GM19238 (cell line): ENCODE results near the gene HMBS.
"Not testable (repeated sequence)": the region's sequence is repeated elsewhere in the genome, so short reads cannot be mapped to it uniquely, and the experiment has no call there.

ENCODE experiments used
- DNase-seq: peaks from one replicate; pipeline ENCODE4 v3.0.0; 2011; ENCODE audit warnings: low spot score; ENCODE audit not compliant: insufficient read length

The HMBS gene

GRCh38 chr11:119118227-119118626, 33.5 kb downstream of the HMBS start:
- DNase-seq = no peak

GRCh38 chr11:119118946-119119345, 34.3 kb downstream of the HMBS start:
- DNase-seq = no peak

DNA sequence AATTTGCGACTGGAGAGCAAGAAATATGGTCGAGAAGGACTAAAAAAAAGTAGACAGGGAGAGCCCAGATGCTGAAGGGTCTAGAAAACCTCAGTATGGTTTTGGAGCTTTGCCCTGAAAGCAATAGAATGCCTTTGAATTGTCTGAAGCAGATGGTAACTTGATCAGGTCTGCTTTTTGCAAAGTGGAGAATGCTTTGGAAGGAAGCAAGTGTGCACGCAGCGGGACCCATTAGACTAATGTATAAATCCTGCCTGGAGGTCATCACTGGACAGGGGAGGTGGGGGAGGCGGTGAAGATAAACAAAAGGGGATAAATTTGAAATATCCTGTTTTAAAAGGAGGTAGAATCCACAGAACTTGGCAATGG, 35.9 kb downstream of the HMBS start:
- DNase-seq = no peak

DNA sequence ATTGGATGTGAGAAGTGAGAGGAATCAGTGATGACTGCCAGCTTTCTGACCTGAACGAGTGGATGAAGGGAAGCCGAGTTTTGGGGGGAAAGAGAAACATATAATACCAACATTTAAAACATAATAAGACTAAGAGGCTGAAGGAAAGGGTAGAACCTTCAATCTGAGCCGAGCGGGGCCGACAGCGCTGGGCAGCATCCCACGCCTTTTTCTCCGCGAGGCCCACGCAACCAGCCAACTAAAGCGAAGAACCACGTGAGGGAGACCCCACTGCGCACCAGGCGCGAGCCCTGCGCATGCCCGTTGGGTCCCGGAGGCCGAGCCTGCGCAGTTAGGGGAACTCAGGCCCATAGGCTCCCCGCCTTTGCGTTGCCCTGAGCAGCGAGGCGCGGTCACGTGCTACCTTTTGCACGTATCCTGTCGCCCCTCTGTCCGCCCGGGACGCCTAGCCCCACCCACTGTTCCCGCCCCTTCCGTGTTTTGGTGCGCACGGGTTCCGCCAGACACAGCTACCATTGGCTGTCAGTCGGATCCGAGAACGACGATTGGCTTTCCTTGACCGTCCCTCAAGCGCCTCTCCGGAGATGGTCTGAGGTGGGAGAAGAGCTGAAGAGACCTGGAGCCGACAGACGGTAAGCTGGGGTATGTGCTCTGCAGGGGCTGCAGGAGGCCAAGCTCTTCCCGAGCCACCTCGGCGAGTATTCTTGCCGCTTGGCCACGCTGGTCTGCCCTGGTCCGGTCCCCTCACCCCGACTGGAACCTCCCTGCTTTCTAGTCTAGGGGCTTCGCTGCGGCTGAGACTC, 36.5 kb downstream of the HMBS start, which contains the start of gene HINFP:
HINFP (plus strand) TSS at position 573 of the 803 bp plus-strand sequence. CDS start 5,365 bp downstream, outside the sequence.
- DNase-seq = peak; percentile 99

DNA sequence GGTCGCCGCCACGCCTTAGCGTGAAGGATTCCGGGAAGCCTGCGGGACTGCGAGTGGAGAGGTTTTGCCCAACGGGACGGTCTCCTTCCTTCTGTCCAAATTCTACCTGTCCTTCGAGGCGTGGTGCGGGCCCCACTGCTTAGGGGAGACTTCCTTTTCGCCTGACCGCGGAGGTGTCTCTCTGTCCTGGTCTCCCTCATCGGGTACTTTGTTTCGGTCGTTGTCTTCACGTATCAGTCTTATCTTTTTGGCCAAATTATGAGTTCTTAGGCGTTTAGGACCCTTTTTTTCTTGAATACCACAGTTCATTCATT, 37.1 kb downstream of the HMBS start:
- no peak for DNase-seq

GRCh38 chr11:119125821-119126220, 41.1 kb downstream of the HMBS start:
- DNase-seq = no peak

- DNase-seq = no peak
These were observed 42.1 kb downstream of the HMBS start for GRCh38 chr11:119126675-119127268.

- no peak for DNase-seq
These were observed 46.0 kb downstream of the HMBS start for GRCh38 chr11:119130662-119131061.

DNA sequence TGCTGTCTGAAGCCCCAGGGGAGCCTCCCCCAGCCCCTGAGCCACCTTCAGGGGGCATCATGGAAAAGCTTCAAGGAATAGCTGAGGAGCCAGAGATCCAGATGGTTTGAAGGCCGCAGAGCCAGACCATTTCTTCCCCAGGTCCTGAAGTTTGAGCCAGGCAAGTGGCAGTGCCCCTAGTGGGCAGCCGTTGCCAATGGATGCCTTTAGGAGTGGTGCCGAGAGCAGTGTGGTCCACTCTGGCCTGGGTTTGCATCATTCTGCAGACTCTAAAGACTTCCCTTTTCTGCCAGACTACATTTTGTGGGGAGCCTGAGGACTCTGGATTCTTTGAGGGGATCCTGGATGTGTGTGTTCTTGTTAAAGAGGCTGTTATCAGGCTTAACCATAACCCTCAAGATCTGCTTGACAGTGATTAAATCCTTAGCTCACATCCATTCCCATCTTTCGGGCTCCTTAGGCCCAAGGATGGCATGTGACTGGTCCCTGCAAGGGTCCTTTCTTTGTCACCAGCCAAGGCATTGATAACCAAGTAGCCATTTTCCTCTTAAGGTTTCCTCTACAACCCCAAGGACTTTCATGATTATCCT, 49.8 kb downstream of the HMBS start:
- DNase-seq = no peak

GRCh38 chr11:119139276-119139675, 54.6 kb downstream of the HMBS start:
- not testable (repeated sequence) for DNase-seq
